WTC11 (cell line): ENCODE data around the gene TFDP1. TPM values are rescaled to one million over a fixed set of nuclear protein-coding genes. Genes with fewer than 3 reads are reported as not detected.

Source experiments
- ATAC-seq: fragments of 200-7000 bp; cut with Tn5 transposase; 2 replicates; pipeline ENCODE4 v1.10.0; 2021; ENCODE audit warnings: mild to moderate bottlenecking, moderate library complexity
- CTCF ChIA-PET: fragments of 300-600 bp; sonication (Branson Sonifier 250); formaldehyde crosslinking; loops from one replicate; lab custom pipeline; 2021; ENCODE audit warnings: antibody characterized with exemption; lab: Charles Lee
- POLR2A ChIA-PET: fragments of 350-600 bp; sonication (Branson Sonifier 250); formaldehyde crosslinking; loops from one replicate; lab custom pipeline; 2021; ENCODE audit warnings: antibody characterized with exemption; lab: Charles Lee
- DNase-seq: peaks from one replicate; pipeline ENCODE4 v3.0.0; 2021; ENCODE audit warnings: low spot score
- H3K27ac Mint-ChIP-seq: 2 replicates; pipeline ENCODE4 v1.8.0; 2021; ENCODE audit warnings: mixed read lengths
- H3K27me3 Mint-ChIP-seq: 2 replicates; pipeline ENCODE4 v1.8.0; 2021; ENCODE audit warnings: low read depth, mild to moderate bottlenecking, moderate library complexity, mixed read lengths
- H3K36me3 Mint-ChIP-seq: 2 replicates; pipeline ENCODE4 v1.8.0; 2021; ENCODE audit warnings: mixed read lengths
- H3K4me1 Mint-ChIP-seq: 2 replicates; pipeline ENCODE4 v1.8.0; 2022; ENCODE audit warnings: mixed read lengths
- H3K4me3 Mint-ChIP-seq: 2 replicates; pipeline ENCODE4 v1.8.0; 2021; ENCODE audit warnings: mild to moderate bottlenecking, moderate library complexity, mixed read lengths
- H3K9me3 Mint-ChIP-seq: 2 replicates; pipeline ENCODE4 v1.8.0; 2021; ENCODE audit warnings: mixed read lengths
- EMX1 ChIP-seq: fragments of 250-450 bp; sonication (Bioruptor Pico); IDR thresholded peaks from 2 replicates; pipeline ENCODE4 v1.8.0; 2021; ENCODE audit warnings: mild to moderate bottlenecking
- ESRRA ChIP-seq: sonication (generic); formaldehyde crosslinking; IDR thresholded peaks from 2 replicates; pipeline ENCODE4 v1.8.1; 2022; ENCODE audit warnings: mild to moderate bottlenecking, missing genetic modification reagents, borderline replicate concordance
- GABPB1 ChIP-seq: sonication (generic); formaldehyde crosslinking; IDR thresholded peaks from 2 replicates; pipeline ENCODE4 v1.8.1; 2023; ENCODE audit warnings: mild to moderate bottlenecking, missing genetic modification reagents
- ZNF232 ChIP-seq: sonication (generic); formaldehyde crosslinking; IDR thresholded peaks from 2 replicates; pipeline ENCODE4 v1.8.0; 2022; ENCODE audit warnings: mild to moderate bottlenecking, missing genetic modification reagents
- ZNF317 ChIP-seq: sonication (generic); formaldehyde crosslinking; IDR thresholded peaks from 2 replicates; pipeline ENCODE4 v1.8.1; 2023; ENCODE audit warnings: low read depth, mild to moderate bottlenecking, moderate library complexity, missing genetic modification reagents, borderline replicate concordance
- total RNA-seq: library from RNA; stranded (reverse); gene quantifications from 3 replicates; pipeline ENCODE4 v1.2.3, GENCODE V29; 2021
- TF ChIP-seq, protein P1 (sequence below): fragments of 250-450 bp; sonication (Bioruptor Pico); conservative IDR thresholded peaks from 2 replicates; pipeline ENCODE4 v1.9.0; 2021; ENCODE audit warnings: mild to moderate bottlenecking
- TF ChIP-seq, protein P2 (sequence below): fragments of 250-450 bp; sonication (Bioruptor Pico); IDR thresholded peaks from 2 replicates; pipeline ENCODE4 v1.9.0; 2021; ENCODE audit warnings: mild to moderate bottlenecking
- TF ChIP-seq, protein P3 (sequence below): fragments of 250-450 bp; sonication (Bioruptor Pico); IDR thresholded peaks from 2 replicates; pipeline ENCODE4 v1.9.0; 2021; ENCODE audit warnings: mild to moderate bottlenecking, borderline replicate concordance
- TF ChIP-seq, protein P4 (sequence below): sonication (generic); formaldehyde crosslinking; IDR thresholded peaks from 2 replicates; pipeline ENCODE4 v1.8.0; 2022; ENCODE audit warnings: missing genetic modification reagents
- TF ChIP-seq, protein P5 (sequence below): sonication (generic); formaldehyde crosslinking; IDR thresholded peaks from 2 replicates; pipeline ENCODE4 v1.8.1; 2023; ENCODE audit warnings: mild to moderate bottlenecking, missing genetic modification reagents
- TF ChIP-seq, protein P6 (sequence below): sonication (generic); formaldehyde crosslinking; IDR thresholded peaks from 2 replicates; pipeline ENCODE4 v1.8.0; 2023; ENCODE audit warnings: missing genetic modification reagents

The TFDP1 gene
- total RNA-seq, 1 experiment from 2014 or later, result 61.2 TPM

DNA sequence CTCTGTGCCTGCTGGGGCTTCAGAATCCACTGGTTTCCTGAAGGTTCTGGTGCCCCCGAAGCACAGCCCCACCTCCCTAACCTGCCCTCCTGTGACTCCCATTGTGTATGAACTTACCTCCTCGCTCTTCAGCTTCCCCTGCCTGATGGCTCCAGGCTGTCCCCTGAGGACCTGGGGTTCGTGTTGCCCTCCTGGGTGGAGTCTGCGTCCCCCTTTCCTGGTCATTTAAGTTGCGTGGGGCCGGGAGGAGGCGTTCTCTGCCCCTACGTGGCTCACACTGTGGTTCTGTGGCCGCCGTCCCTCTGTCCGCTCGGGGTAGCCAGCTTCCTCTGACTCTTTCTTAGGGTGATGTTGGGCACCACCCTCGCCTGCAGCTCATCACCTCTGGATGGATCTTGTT, 13.9 kb downstream of the TFDP1 start:
- DNase-seq, result peak; percentile 6
- H3K4me1 Mint-ChIP-seq, result peaks cover 11% of the 10 kb centered on the region
- POLR2A ChIA-PET, result no interaction called here
- no peak for ATAC-seq
- no peaks in the 10 kb centered on the region for H3K9me3 Mint-ChIP-seq
- H3K27me3 Mint-ChIP-seq, result no peaks in the 10 kb centered on the region
- TF ChIP-seq, protein P1, sequence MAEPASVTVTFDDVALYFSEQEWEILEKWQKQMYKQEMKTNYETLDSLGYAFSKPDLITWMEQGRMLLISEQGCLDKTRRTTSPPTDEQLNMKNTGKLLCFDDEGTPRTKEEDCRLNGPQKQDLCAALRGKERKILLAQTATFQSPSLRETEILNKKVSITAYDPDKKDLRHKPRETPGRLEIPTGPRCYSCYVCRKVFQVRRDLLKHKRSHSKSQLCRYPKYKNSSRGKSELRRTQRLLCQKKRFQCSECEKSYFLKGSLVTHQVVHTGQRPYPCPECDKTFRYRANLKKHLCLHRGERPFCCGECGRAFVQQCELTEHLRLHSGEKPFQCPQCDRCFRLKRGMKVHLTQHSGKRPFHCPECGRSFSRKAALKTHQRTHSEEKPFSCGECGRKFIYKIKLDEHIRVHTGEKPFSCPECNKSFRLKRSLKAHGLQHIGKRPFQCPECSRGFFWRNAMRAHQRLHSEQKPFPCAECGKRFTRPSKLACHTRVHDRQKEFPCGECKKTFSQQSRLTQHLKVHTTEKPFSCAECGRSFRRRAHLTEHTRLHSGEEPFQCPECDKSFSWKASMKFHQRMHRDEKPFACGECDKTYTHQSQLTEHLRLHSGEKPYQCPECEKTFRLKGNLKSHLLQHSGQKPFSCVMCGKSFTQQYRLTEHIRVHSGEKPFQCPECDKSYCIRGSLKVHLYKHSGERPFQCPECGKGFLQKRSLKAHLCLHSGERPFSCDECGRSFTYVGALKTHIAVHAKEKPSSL (CRISPR knock-in tag), result no peak
- TF ChIP-seq GABPB1 (no peak), ESRRA (CRISPR knock-in tag) (no peak), ZNF232 (CRISPR knock-in tag) (no peak), EMX1 (CRISPR knock-in tag) (no peak), ZNF317 (CRISPR knock-in tag) (no peak)
- TF ChIP-seq, protein P2, sequence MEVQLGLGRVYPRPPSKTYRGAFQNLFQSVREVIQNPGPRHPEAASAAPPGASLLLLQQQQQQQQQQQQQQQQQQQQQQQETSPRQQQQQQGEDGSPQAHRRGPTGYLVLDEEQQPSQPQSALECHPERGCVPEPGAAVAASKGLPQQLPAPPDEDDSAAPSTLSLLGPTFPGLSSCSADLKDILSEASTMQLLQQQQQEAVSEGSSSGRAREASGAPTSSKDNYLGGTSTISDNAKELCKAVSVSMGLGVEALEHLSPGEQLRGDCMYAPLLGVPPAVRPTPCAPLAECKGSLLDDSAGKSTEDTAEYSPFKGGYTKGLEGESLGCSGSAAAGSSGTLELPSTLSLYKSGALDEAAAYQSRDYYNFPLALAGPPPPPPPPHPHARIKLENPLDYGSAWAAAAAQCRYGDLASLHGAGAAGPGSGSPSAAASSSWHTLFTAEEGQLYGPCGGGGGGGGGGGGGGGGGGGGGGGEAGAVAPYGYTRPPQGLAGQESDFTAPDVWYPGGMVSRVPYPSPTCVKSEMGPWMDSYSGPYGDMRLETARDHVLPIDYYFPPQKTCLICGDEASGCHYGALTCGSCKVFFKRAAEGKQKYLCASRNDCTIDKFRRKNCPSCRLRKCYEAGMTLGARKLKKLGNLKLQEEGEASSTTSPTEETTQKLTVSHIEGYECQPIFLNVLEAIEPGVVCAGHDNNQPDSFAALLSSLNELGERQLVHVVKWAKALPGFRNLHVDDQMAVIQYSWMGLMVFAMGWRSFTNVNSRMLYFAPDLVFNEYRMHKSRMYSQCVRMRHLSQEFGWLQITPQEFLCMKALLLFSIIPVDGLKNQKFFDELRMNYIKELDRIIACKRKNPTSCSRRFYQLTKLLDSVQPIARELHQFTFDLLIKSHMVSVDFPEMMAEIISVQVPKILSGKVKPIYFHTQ (CRISPR knock-in tag), result no peak
- TF ChIP-seq, protein P3, sequence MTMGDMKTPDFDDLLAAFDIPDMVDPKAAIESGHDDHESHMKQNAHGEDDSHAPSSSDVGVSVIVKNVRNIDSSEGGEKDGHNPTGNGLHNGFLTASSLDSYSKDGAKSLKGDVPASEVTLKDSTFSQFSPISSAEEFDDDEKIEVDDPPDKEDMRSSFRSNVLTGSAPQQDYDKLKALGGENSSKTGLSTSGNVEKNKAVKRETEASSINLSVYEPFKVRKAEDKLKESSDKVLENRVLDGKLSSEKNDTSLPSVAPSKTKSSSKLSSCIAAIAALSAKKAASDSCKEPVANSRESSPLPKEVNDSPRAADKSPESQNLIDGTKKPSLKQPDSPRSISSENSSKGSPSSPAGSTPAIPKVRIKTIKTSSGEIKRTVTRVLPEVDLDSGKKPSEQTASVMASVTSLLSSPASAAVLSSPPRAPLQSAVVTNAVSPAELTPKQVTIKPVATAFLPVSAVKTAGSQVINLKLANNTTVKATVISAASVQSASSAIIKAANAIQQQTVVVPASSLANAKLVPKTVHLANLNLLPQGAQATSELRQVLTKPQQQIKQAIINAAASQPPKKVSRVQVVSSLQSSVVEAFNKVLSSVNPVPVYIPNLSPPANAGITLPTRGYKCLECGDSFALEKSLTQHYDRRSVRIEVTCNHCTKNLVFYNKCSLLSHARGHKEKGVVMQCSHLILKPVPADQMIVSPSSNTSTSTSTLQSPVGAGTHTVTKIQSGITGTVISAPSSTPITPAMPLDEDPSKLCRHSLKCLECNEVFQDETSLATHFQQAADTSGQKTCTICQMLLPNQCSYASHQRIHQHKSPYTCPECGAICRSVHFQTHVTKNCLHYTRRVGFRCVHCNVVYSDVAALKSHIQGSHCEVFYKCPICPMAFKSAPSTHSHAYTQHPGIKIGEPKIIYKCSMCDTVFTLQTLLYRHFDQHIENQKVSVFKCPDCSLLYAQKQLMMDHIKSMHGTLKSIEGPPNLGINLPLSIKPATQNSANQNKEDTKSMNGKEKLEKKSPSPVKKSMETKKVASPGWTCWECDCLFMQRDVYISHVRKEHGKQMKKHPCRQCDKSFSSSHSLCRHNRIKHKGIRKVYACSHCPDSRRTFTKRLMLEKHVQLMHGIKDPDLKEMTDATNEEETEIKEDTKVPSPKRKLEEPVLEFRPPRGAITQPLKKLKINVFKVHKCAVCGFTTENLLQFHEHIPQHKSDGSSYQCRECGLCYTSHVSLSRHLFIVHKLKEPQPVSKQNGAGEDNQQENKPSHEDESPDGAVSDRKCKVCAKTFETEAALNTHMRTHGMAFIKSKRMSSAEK (CRISPR knock-in tag), result no peak
- TF ChIP-seq, protein P4, sequence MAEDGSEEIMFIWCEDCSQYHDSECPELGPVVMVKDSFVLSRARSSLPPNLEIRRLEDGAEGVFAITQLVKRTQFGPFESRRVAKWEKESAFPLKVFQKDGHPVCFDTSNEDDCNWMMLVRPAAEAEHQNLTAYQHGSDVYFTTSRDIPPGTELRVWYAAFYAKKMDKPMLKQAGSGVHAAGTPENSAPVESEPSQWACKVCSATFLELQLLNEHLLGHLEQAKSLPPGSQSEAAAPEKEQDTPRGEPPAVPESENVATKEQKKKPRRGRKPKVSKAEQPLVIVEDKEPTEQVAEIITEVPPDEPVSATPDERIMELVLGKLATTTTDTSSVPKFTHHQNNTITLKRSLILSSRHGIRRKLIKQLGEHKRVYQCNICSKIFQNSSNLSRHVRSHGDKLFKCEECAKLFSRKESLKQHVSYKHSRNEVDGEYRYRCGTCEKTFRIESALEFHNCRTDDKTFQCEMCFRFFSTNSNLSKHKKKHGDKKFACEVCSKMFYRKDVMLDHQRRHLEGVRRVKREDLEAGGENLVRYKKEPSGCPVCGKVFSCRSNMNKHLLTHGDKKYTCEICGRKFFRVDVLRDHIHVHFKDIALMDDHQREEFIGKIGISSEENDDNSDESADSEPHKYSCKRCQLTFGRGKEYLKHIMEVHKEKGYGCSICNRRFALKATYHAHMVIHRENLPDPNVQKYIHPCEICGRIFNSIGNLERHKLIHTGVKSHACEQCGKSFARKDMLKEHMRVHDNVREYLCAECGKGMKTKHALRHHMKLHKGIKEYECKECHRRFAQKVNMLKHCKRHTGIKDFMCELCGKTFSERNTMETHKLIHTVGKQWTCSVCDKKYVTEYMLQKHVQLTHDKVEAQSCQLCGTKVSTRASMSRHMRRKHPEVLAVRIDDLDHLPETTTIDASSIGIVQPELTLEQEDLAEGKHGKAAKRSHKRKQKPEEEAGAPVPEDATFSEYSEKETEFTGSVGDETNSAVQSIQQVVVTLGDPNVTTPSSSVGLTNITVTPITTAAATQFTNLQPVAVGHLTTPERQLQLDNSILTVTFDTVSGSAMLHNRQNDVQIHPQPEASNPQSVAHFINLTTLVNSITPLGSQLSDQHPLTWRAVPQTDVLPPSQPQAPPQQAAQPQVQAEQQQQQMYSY (CRISPR knock-in tag), result no peak
- TF ChIP-seq, protein P5, sequence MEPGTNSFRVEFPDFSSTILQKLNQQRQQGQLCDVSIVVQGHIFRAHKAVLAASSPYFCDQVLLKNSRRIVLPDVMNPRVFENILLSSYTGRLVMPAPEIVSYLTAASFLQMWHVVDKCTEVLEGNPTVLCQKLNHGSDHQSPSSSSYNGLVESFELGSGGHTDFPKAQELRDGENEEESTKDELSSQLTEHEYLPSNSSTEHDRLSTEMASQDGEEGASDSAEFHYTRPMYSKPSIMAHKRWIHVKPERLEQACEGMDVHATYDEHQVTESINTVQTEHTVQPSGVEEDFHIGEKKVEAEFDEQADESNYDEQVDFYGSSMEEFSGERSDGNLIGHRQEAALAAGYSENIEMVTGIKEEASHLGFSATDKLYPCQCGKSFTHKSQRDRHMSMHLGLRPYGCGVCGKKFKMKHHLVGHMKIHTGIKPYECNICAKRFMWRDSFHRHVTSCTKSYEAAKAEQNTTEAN (CRISPR knock-in tag), result no peak
- TF ChIP-seq, protein P6, sequence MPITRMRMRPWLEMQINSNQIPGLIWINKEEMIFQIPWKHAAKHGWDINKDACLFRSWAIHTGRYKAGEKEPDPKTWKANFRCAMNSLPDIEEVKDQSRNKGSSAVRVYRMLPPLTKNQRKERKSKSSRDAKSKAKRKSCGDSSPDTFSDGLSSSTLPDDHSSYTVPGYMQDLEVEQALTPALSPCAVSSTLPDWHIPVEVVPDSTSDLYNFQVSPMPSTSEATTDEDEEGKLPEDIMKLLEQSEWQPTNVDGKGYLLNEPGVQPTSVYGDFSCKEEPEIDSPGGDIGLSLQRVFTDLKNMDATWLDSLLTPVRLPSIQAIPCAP, result no peak
- CTCF ChIA-PET, result no interaction called here
- peaks cover 36% of the 10 kb centered on the region for H3K36me3 Mint-ChIP-seq
- H3K4me3 Mint-ChIP-seq, result no peak overlapping the region
- no peak overlapping the region for H3K27ac Mint-ChIP-seq
